Measurements from ENCODE around the gene ANP32E.
A peak's percentile ranks its signal among the peaks of the same experiment; 100 is the strongest.

ANP32E gene

DNA sequence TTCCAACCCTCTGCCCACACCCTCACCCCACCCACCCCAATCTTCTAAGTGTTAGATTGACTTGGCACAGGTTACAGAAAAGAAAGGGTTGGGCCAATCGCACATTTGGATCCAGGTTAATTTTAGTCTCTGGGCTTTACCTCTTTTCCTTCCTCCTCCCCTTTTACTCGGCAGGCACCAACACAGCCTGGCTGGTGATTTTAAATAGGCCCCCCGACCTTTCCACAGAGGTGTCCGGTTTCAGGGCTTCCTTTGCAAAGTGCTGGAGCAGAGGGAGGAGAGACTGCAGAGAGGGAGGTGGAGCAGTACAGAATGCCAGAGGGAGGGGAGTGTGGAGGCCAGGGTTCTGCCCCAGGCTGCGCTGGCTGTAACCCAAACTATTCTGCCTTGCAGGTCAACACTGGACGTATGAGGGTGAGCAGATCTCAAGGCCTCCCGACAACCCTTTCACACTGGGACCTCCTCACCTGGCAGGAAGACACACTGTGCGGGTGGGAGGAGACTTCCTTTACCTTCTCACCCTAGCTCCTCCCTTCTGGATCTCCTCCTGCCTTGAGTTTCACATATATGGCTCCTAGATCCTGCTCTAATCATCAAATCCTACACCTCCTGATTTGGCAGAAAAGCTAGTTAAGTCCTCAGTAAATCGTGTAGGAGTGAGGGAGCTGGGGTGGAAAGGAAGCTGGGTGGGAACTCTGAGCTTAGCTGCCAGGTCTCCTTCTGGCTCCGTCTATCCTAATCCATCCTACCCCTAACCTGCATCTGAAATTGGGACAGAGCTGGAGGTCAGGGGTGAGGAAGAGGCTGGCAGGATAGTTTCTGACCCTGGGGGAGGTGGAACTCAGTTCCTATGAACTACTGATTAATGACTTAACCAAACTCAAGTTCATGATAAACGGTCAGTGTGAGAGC, 24.1 kb upstream of the ANP32E start (continued):
- TF ChIP-seq ZBTB8A (tag by site-specific recombination; IDR thresholded peaks at IDR 0.05) (no peak), ZNF354C (tag by site-specific recombination; IDR thresholded peaks at IDR 0.05; ENCODE audit: borderline replicate concordance, low read depth) (no peak), ZNF274 (IDR thresholded peaks at IDR 0.05; ENCODE audit: low read length) (no peak), ZNF274 (tag by site-specific recombination; IDR thresholded peaks at IDR 0.05; ENCODE audit: borderline replicate concordance) (no peak), ZNF202 (tag by site-specific recombination; IDR thresholded peaks at IDR 0.05; ENCODE audit: borderline replicate concordance) (no peak), ZNF610 (tag by site-specific recombination; IDR thresholded peaks at IDR 0.05; ENCODE audit: borderline replicate concordance) (no peak), SP7 (tag by site-specific recombination; IDR thresholded peaks at IDR 0.05) (peak; percentile 38), GLIS1 (tag by site-specific recombination; IDR thresholded peaks at IDR 0.05) (peak; percentile 56; the same call in 1 of the 2 replicates), ZFP37 (tag by site-specific recombination; IDR thresholded peaks at IDR 0.05) (no peak), ZBTB17 (tag by site-specific recombination; IDR thresholded peaks at IDR 0.05) (peak; percentile 99), ZNF707 (tag by site-specific recombination; IDR thresholded peaks at IDR 0.05) (no peak), ZNF660 (tag by site-specific recombination; IDR thresholded peaks at IDR 0.05) (0 out of 2 replicates have a peak, but pooled peaks have one; percentile 24), ZNF391 (tag by site-specific recombination; IDR thresholded peaks at IDR 0.05; ENCODE audit: borderline replicate concordance, low read depth) (no peak), ZNF629 (tag by site-specific recombination; IDR thresholded peaks at IDR 0.05) (no peak), ZNF404 (tag by site-specific recombination; IDR thresholded peaks at IDR 0.05) (no peak), SALL2 (tag by site-specific recombination; IDR thresholded peaks at IDR 0.05; ENCODE audit: borderline replicate concordance) (no peak), ZSCAN23 (tag by site-specific recombination; IDR thresholded peaks at IDR 0.05) (no peak), ZNF184 (tag by site-specific recombination; IDR thresholded peaks at IDR 0.05) (no peak), RBAK (tag by site-specific recombination; IDR thresholded peaks at IDR 0.05) (no peak), ZNF777 (tag by site-specific recombination; IDR thresholded peaks at IDR 0.05; ENCODE audit: borderline replicate concordance) (no peak), ZEB2 (tag by site-specific recombination; IDR thresholded peaks at IDR 0.05) (0 out of 2 replicates have a peak, but pooled peaks have one; percentile 24), YY2 (tag by site-specific recombination; IDR thresholded peaks at IDR 0.05) (no peak), ZNF416 (tag by site-specific recombination; IDR thresholded peaks at IDR 0.05) (no peak), MEIS1 (CRISPR knock-in tag; IDR thresholded peaks at IDR 0.05; ENCODE audit: borderline replicate concordance) (no peak), SETDB1 (IDR thresholded peaks at IDR 0.05; ENCODE audit: insufficient read length, low read length) (no peak)
- TF ChIP-seq, protein P1, sequence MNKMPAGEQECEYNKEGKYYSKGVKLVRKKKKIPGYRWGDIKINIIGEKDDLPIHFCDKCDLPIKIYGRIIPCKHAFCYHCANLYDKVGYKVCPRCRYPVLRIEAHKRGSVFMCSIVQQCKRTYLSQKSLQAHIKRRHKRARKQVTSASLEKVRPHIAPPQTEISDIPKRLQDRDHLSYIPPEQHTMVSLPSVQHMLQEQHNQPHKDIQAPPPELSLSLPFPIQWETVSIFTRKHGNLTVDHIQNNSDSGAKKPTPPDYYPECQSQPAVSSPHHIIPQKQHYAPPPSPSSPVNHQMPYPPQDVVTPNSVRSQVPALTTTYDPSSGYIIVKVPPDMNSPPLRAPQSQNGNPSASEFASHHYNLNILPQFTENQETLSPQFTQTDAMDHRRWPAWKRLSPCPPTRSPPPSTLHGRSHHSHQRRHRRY (tag by site-specific recombination; IDR thresholded peaks at IDR 0.05): no peak
- TF ChIP-seq, protein P2, sequence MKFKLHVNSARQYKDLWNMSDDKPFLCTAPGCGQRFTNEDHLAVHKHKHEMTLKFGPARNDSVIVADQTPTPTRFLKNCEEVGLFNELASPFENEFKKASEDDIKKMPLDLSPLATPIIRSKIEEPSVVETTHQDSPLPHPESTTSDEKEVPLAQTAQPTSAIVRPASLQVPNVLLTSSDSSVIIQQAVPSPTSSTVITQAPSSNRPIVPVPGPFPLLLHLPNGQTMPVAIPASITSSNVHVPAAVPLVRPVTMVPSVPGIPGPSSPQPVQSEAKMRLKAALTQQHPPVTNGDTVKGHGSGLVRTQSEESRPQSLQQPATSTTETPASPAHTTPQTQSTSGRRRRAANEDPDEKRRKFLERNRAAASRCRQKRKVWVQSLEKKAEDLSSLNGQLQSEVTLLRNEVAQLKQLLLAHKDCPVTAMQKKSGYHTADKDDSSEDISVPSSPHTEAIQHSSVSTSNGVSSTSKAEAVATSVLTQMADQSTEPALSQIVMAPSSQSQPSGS (tag by site-specific recombination; IDR thresholded peaks at IDR 0.05; ENCODE audit: low read depth): no peak
- TF ChIP-seq, protein P3, sequence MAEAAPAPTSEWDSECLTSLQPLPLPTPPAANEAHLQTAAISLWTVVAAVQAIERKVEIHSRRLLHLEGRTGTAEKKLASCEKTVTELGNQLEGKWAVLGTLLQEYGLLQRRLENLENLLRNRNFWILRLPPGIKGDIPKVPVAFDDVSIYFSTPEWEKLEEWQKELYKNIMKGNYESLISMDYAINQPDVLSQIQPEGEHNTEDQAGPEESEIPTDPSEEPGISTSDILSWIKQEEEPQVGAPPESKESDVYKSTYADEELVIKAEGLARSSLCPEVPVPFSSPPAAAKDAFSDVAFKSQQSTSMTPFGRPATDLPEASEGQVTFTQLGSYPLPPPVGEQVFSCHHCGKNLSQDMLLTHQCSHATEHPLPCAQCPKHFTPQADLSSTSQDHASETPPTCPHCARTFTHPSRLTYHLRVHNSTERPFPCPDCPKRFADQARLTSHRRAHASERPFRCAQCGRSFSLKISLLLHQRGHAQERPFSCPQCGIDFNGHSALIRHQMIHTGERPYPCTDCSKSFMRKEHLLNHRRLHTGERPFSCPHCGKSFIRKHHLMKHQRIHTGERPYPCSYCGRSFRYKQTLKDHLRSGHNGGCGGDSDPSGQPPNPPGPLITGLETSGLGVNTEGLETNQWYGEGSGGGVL (tag by site-specific recombination; IDR thresholded peaks at IDR 0.05): peak; percentile 95
- TF ChIP-seq, protein P4, sequence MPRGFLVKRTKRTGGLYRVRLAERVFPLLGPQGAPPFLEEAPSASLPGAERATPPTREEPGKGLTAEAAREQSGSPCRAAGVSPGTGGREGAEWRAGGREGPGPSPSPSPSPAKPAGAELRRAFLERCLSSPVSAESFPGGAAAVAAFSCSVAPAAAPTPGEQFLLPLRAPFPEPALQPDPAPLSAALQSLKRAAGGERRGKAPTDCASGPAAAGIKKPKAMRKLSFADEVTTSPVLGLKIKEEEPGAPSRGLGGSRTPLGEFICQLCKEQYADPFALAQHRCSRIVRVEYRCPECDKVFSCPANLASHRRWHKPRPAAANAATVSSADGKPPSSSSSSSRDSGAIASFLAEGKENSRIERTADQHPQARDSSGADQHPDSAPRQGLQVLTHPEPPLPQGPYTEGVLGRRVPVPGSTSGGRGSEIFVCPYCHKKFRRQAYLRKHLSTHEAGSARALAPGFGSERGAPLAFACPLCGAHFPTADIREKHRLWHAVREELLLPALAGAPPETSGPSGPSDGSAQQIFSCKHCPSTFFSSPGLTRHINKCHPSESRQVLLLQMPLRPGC (tag by site-specific recombination; IDR thresholded peaks at IDR 0.05): no peak
- TF ChIP-seq, protein P5, sequence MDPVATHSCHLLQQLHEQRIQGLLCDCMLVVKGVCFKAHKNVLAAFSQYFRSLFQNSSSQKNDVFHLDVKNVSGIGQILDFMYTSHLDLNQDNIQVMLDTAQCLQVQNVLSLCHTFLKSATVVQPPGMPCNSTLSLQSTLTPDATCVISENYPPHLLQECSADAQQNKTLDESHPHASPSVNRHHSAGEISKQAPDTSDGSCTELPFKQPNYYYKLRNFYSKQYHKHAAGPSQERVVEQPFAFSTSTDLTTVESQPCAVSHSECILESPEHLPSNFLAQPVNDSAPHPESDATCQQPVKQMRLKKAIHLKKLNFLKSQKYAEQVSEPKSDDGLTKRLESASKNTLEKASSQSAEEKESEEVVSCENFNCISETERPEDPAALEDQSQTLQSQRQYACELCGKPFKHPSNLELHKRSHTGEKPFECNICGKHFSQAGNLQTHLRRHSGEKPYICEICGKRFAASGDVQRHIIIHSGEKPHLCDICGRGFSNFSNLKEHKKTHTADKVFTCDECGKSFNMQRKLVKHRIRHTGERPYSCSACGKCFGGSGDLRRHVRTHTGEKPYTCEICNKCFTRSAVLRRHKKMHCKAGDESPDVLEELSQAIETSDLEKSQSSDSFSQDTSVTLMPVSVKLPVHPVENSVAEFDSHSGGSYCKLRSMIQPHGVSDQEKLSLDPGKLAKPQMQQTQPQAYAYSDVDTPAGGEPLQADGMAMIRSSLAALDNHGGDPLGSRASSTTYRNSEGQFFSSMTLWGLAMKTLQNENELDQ (tag by site-specific recombination; IDR thresholded peaks at IDR 0.05; ENCODE audit: low read depth): no peak

All from HEK293 (cell line).